PC-9 (cell line): Measurements from ENCODE around the gene MTIF2.
"Not testable (repeated sequence)": the region's sequence is repeated elsewhere in the genome, so short reads cannot be mapped to it uniquely, and the experiment has no call there.

Source experiments
- CTCF ChIP-seq: fragments of 200-600 bp; sonication (generic); conservative IDR thresholded peaks from 2 replicates; pipeline ENCODE4 v1.6.1; 2017; ENCODE audit warnings: mixed run types, antibody characterized with exemption, mild to moderate bottlenecking, moderate library complexity
- EZH2 ChIP-seq: fragments of 200-600 bp; sonication (generic); IDR thresholded peaks from 2 replicates; pipeline ENCODE4 v1.8.0; 2017; ENCODE audit warnings: antibody characterized with exemption, low read depth

- TF ChIP-seq CTCF, EZH2: not testable (repeated sequence)
Measured at GRCh38 chr2:55274346-55274745, 5.3 kb upstream of the MTIF2 start.
